H9 (cell line): ENCODE results near the gene TRABD2B. TPM values are rescaled to one million over a fixed set of nuclear protein-coding genes. Genes with fewer than 3 reads are reported as not detected.

Experiments used
- DNase-seq: peaks from one replicate; pipeline ENCODE4 v3.0.0-alpha.2; 2017
- H2AFZ ChIP-seq: one replicate; pipeline ENCODE4 v1.6.1; 2013; ENCODE audit warnings: mild to moderate bottlenecking, low read length, control low read depth, moderate library complexity
- H2AK5ac ChIP-seq: 2 replicates; pipeline ENCODE4 v1.6.1; 2013; ENCODE audit warnings: low read length, control low read depth, mixed read lengths; ENCODE audit not compliant: insufficient read length
- H2BK120ac ChIP-seq: one replicate; pipeline ENCODE4 v1.6.1; 2013; ENCODE audit warnings: low read depth, mild to moderate bottlenecking, low read length, control low read depth, inconsistent platforms; ENCODE audit not compliant: poor library complexity, severe bottlenecking
- H2BK12ac ChIP-seq: 2 replicates; pipeline ENCODE4 v1.6.1; 2013; ENCODE audit warnings: low read length, control low read depth, mixed read lengths, low read depth; ENCODE audit not compliant: insufficient read length
- H2BK15ac ChIP-seq: 2 replicates; pipeline ENCODE4 v1.6.1; 2013; ENCODE audit warnings: low read depth, low read length, control low read depth
- H2BK20ac ChIP-seq: one replicate; pipeline ENCODE4 v1.6.1; 2013; ENCODE audit warnings: low read depth, mild to moderate bottlenecking, low read length, control low read depth, inconsistent platforms; ENCODE audit not compliant: poor library complexity, severe bottlenecking
- H2BK5ac ChIP-seq: 2 replicates; pipeline ENCODE4 v1.6.1; 2013; ENCODE audit warnings: low read length, control low read depth, mixed read lengths; ENCODE audit not compliant: insufficient read length
- H3K14ac ChIP-seq: 2 replicates; pipeline ENCODE4 v1.6.1; 2013; ENCODE audit warnings: low read length, control low read depth; ENCODE audit not compliant: insufficient read depth
- H3K18ac ChIP-seq: 2 replicates; pipeline ENCODE4 v1.6.1; 2013; ENCODE audit warnings: low read depth, mild to moderate bottlenecking, mixed read lengths, low read length, control low read depth; ENCODE audit not compliant: insufficient read length
- H3K23ac ChIP-seq: 2 replicates; pipeline ENCODE4 v1.6.1; 2013; ENCODE audit warnings: low read length, control low read depth, mixed read lengths, low read depth; ENCODE audit not compliant: insufficient read length
- H3K23me2 ChIP-seq: 2 replicates; pipeline ENCODE4 v1.6.1; 2013; ENCODE audit warnings: low read depth, mild to moderate bottlenecking, mixed read lengths, low read length, control low read depth; ENCODE audit not compliant: insufficient read length, poor library complexity, severe bottlenecking
- H3K27ac ChIP-seq: 2 replicates; pipeline ENCODE4 v1.5.1; 2013; ENCODE audit warnings: low read length, control low read depth, mixed read lengths, low read depth; ENCODE audit not compliant: insufficient read length
- H3K27me3 ChIP-seq: 2 replicates; pipeline ENCODE4 v1.6.1; 2013; ENCODE audit warnings: low read length, control low read depth, inconsistent platforms; ENCODE audit not compliant: insufficient read depth
- H3K4ac ChIP-seq: 2 replicates; pipeline ENCODE4 v1.6.1; 2013; ENCODE audit warnings: low read depth, mild to moderate bottlenecking, control low read depth, inconsistent platforms, low read length, moderate library complexity
- H3K4me1 ChIP-seq: 2 replicates; pipeline ENCODE4 v1.6.1; 2013; ENCODE audit warnings: low read length, control low read depth, inconsistent platforms; ENCODE audit not compliant: insufficient read depth
- H3K4me2 ChIP-seq: 2 replicates; pipeline ENCODE4 v1.6.1; 2013; ENCODE audit warnings: low read length, control low read depth, mixed read lengths; ENCODE audit not compliant: insufficient read length, insufficient read depth
- H3K56ac ChIP-seq: 2 replicates; pipeline ENCODE4 v1.6.1; 2013; ENCODE audit warnings: low read depth, mild to moderate bottlenecking, mixed read lengths, low read length, control low read depth; ENCODE audit not compliant: insufficient read length
- H3K79me1 ChIP-seq: 2 replicates; pipeline ENCODE4 v1.6.1; 2013; ENCODE audit warnings: low read depth, mild to moderate bottlenecking, moderate library complexity, low read length, control low read depth, inconsistent platforms; ENCODE audit not compliant: insufficient read depth, poor library complexity, severe bottlenecking
- H3K79me2 ChIP-seq: 2 replicates; pipeline ENCODE4 v1.6.1; 2013; ENCODE audit warnings: low read length, control low read depth, inconsistent platforms; ENCODE audit not compliant: insufficient read depth
- H3K9ac ChIP-seq: 2 replicates; pipeline ENCODE4 v1.6.1; 2013; ENCODE audit warnings: low read length, control low read depth, mixed read lengths; ENCODE audit not compliant: insufficient read length; ENCODE audit errors: extremely low read depth
- H3K9me3 ChIP-seq: one replicate; pipeline ENCODE4 v1.6.1; 2013; ENCODE audit warnings: low read depth, low read length, inconsistent platforms; ENCODE audit not compliant: control insufficient read depth
- H3T11ph ChIP-seq: one replicate; pipeline ENCODE4 v1.6.1; 2013; ENCODE audit warnings: mild to moderate bottlenecking, low read length, control low read depth, inconsistent platforms
- H4K20me1 ChIP-seq: one replicate; pipeline ENCODE4 v1.6.1; 2013; ENCODE audit not compliant: control insufficient read depth, insufficient read length, insufficient read depth
- H4K5ac ChIP-seq: 2 replicates; pipeline ENCODE4 v1.6.1; 2013; ENCODE audit warnings: low read depth, mild to moderate bottlenecking, mixed read lengths, low read length, control low read depth; ENCODE audit not compliant: insufficient read length
- H4K8ac ChIP-seq: replicated peaks from 2 replicates; pipeline ENCODE4 v1.6.1; 2013; ENCODE audit warnings: low read length, control low read depth, mixed read lengths, low read depth; ENCODE audit not compliant: insufficient read length
- H4K91ac ChIP-seq: 2 replicates; pipeline ENCODE4 v1.6.1; 2013; ENCODE audit warnings: low read depth, mild to moderate bottlenecking, moderate library complexity, mixed read lengths, low read length, control low read depth; ENCODE audit not compliant: insufficient read length
- H3K27ac Mint-ChIP-seq, 3 experiments: 2 replicates in 2 of 3; 3 replicates in 1 of 3; pipeline ENCODE4 v1.8.0; 2020 to 2021; ENCODE audit warnings: mixed read lengths in 3 of 3, mild to moderate bottlenecking in 1 of 3, moderate library complexity in 1 of 3
- H3K27me3 Mint-ChIP-seq: 2 replicates; pipeline ENCODE4 v1.8.0; 2021; ENCODE audit warnings: low read depth, mild to moderate bottlenecking, moderate library complexity, mixed read lengths
- H3K36me3 Mint-ChIP-seq, 3 experiments: 2 replicates in 2 of 3; 3 replicates in 1 of 3; pipeline ENCODE4 v1.8.0; 2020 to 2021; ENCODE audit warnings: low read depth in 3 of 3, mixed read lengths in 3 of 3; ENCODE audit not compliant: insufficient read depth in 1 of 3
- H3K4me1 Mint-ChIP-seq, 2 experiments: 2 replicates each; pipeline ENCODE4 v1.8.0; 2020; ENCODE audit warnings: mixed read lengths in 2 of 2
- H3K4me3 Mint-ChIP-seq, 2 experiments: 2 replicates in 1 of 2; 3 replicates in 1 of 2; pipeline ENCODE4 v1.8.0; 2020 to 2021; ENCODE audit warnings: mild to moderate bottlenecking in 2 of 2, mixed read lengths in 2 of 2, moderate library complexity in 1 of 2
- H3K9me3 Mint-ChIP-seq, 2 experiments: 2 replicates in 1 of 2; 3 replicates in 1 of 2; pipeline ENCODE4 v1.8.0; 2020; ENCODE audit warnings: mild to moderate bottlenecking in 2 of 2, mixed read lengths in 2 of 2, moderate library complexity in 1 of 2
- WGBS: extraction: QIAGEN DNeasy Blood & Tissue Kit; methylation state at CpG from one replicate; pipeline ENCODE4 v1.1.7; 2013; ENCODE audit warnings: missing lambda C conversion rate, low lambda C conversion rate, mixed read lengths; ENCODE audit not compliant: insufficient read length; ENCODE audit errors: extremely low coverage; 5-methylcytosine and 5-hydroxymethylcytosine counted together
- total RNA-seq: library from RNA; stranded (reverse); gene quantifications from 2 replicates; pipeline ENCODE4 v1.2.1, GENCODE V29; 2021
- TF ChIP-seq, protein P1 (sequence below): fragments of 200-600 bp; sonication (generic); conservative IDR thresholded peaks from 3 replicates; pipeline ENCODE4 v1.8.0; 2021; ENCODE audit warnings: antibody characterized with exemption, mild to moderate bottlenecking

Gene TRABD2B
- total RNA-seq, 1 experiment from 2014 or later = 2.3 TPM

DNA sequence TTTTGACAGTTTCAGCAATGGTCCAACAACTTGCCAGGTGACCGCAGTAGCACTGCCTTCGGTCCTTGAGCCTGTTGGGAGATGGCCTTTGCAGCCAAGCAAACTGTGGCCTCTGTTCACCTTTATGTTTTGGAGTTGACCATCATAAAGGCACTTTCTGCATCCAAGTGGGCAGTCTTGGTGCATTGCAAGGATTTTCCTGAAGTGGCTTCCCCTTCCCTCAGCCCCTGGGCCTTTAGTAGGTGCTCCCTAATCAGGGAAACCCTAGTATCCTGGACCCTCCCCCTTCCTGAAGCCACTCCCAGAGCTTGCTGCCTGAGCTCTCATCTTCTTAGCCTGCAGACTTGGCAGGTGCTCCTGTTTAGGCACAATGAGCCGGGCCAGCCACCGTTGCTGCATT lies 140.2 kb downstream of the TRABD2B start:
- no peaks in the 10 kb centered on the region for H3K27me3 ChIP-seq
- DNase-seq = no peak
- no peak overlapping the region for H2AK5ac ChIP-seq
- H3T11ph ChIP-seq = no peak overlapping the region
- H3K27ac Mint-ChIP-seq = no peak overlapping the region
- no peak overlapping the region for H4K91ac ChIP-seq
- no peak overlapping the region for H3K4me3 Mint-ChIP-seq
- no peak overlapping the region; the same call in 1 of the 2 replicates for H3K14ac ChIP-seq
- H2BK120ac ChIP-seq = no peak overlapping the region
- no peaks in the 10 kb centered on the region for H3K79me2 ChIP-seq
- H2BK20ac ChIP-seq = no peak overlapping the region
- no peak overlapping the region for H3K4me2 ChIP-seq
- no peak overlapping the region for H3K23ac ChIP-seq
- H3K36me3 Mint-ChIP-seq = no peaks in the 10 kb centered on the region; a peak in 1 of 7 replicates
- TF ChIP-seq, protein P1, sequence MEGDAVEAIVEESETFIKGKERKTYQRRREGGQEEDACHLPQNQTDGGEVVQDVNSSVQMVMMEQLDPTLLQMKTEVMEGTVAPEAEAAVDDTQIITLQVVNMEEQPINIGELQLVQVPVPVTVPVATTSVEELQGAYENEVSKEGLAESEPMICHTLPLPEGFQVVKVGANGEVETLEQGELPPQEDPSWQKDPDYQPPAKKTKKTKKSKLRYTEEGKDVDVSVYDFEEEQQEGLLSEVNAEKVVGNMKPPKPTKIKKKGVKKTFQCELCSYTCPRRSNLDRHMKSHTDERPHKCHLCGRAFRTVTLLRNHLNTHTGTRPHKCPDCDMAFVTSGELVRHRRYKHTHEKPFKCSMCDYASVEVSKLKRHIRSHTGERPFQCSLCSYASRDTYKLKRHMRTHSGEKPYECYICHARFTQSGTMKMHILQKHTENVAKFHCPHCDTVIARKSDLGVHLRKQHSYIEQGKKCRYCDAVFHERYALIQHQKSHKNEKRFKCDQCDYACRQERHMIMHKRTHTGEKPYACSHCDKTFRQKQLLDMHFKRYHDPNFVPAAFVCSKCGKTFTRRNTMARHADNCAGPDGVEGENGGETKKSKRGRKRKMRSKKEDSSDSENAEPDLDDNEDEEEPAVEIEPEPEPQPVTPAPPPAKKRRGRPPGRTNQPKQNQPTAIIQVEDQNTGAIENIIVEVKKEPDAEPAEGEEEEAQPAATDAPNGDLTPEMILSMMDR = no peak
- no peaks in the 10 kb centered on the region for H3K9me3 Mint-ChIP-seq
- H3K9ac ChIP-seq = no peak overlapping the region
- H4K20me1 ChIP-seq = no peaks in the 10 kb centered on the region
- H3K18ac ChIP-seq = no peak overlapping the region
- no peak overlapping the region for H3K27ac ChIP-seq
- 0 out of 2 replicates have a peak, but pooled peaks cover 2% of the 10 kb centered on the region for H3K4me1 ChIP-seq
- H3K27me3 Mint-ChIP-seq = peaks cover 2% of the 10 kb centered on the region
- H4K8ac ChIP-seq = no peak overlapping the region
- H2BK5ac ChIP-seq = no peak overlapping the region
- no peak overlapping the region for H4K5ac ChIP-seq
- no peaks in the 10 kb centered on the region for H3K9me3 ChIP-seq
- H3K4ac ChIP-seq = no peak overlapping the region
- no CpG with 5 or more reads among the region's 4 CpGs for WGBS
- H3K23me2 ChIP-seq = no peaks in the 10 kb centered on the region
- H3K79me1 ChIP-seq = no peaks in the 10 kb centered on the region
- H3K56ac ChIP-seq = no peak overlapping the region
- H2BK15ac ChIP-seq = no peak overlapping the region
- H3K4me1 Mint-ChIP-seq = peaks cover 10 to 11% of the 10 kb centered on the region in 2 experiments
- H2BK12ac ChIP-seq = no peak overlapping the region
- H2AFZ ChIP-seq = no peak overlapping the region
